Measurements from ENCODE around the gene ROR2.
A peak's percentile ranks its signal among the peaks of the same experiment; 100 is the strongest.
"Not testable (repeated sequence)": the region's sequence is repeated elsewhere in the genome, so short reads cannot be mapped to it uniquely, and the experiment has no call there.

Gene ROR2

GRCh38 chr9:91663858-91664257 is 286.2 kb downstream of the ROR2 start:
- DNase-seq: no peak

GRCh38 chr9:91661451-91661850 is 288.6 kb downstream of the ROR2 start:
- DNase-seq: no peak

GRCh38 chr9:91660521-91660920 is 289.5 kb downstream of the ROR2 start:
- DNase-seq: no peak

- peak; percentile 28 for DNase-seq
Measured at GRCh38 chr9:91659529-91660495, 290.2 kb downstream of the ROR2 start.

GRCh38 chr9:91658513-91659105 is 291.4 kb downstream of the ROR2 start:
- DNase-seq: peak; percentile 11

GRCh38 chr9:91657501-91657900 is 292.5 kb downstream of the ROR2 start:
- DNase-seq: no peak

- DNase-seq: no peak
Measured at GRCh38 chr9:91655658-91656057, 294.4 kb downstream of the ROR2 start.

GRCh38 chr9:91655215-91655614 is 294.8 kb downstream of the ROR2 start:
- no peak for DNase-seq

GRCh38 chr9:91654527-91654926 is 295.5 kb downstream of the ROR2 start:
- no peak for DNase-seq

GRCh38 chr9:91647371-91647770 is 302.7 kb downstream of the ROR2 start:
- no peak for DNase-seq

- no peak for DNase-seq
Measured at GRCh38 chr9:91646702-91647101, 303.3 kb downstream of the ROR2 start.

GRCh38 chr9:91644433-91644832 is 305.6 kb downstream of the ROR2 start:
- DNase-seq: no peak

GRCh38 chr9:91643481-91644077 is 306.4 kb downstream of the ROR2 start:
- no peak for DNase-seq

- DNase-seq: no peak
Measured at GRCh38 chr9:91642771-91643170, 307.3 kb downstream of the ROR2 start.

- no peak for DNase-seq
Measured at GRCh38 chr9:91640428-91640827, 309.6 kb downstream of the ROR2 start.

- no peak for DNase-seq
Measured at GRCh38 chr9:91639054-91639453, 311.0 kb downstream of the ROR2 start.

- not testable (repeated sequence) for DNase-seq
Measured at GRCh38 chr9:91634832-91635231, 315.2 kb downstream of the ROR2 start.

- DNase-seq: no peak
Measured at GRCh38 chr9:91629718-91630117, 320.3 kb downstream of the ROR2 start.

GRCh38 chr9:91628892-91629291 is 321.1 kb downstream of the ROR2 start:
- DNase-seq: no peak

GRCh38 chr9:91625331-91625730 is 324.7 kb downstream of the ROR2 start:
- no peak for DNase-seq

- DNase-seq: peak; percentile 19
Measured at GRCh38 chr9:91623004-91623403, 327.0 kb downstream of the ROR2 start.

- not testable (repeated sequence) for DNase-seq
Measured at GRCh38 chr9:91622121-91622520, 327.9 kb downstream of the ROR2 start.

- not testable (repeated sequence) for DNase-seq
Measured at GRCh38 chr9:91614044-91614443, 336.0 kb downstream of the ROR2 start.

GRCh38 chr9:91611582-91611981 is 338.4 kb downstream of the ROR2 start:
- no peak for DNase-seq
